ENCODE measurements around the gene P4HB.

DNA sequence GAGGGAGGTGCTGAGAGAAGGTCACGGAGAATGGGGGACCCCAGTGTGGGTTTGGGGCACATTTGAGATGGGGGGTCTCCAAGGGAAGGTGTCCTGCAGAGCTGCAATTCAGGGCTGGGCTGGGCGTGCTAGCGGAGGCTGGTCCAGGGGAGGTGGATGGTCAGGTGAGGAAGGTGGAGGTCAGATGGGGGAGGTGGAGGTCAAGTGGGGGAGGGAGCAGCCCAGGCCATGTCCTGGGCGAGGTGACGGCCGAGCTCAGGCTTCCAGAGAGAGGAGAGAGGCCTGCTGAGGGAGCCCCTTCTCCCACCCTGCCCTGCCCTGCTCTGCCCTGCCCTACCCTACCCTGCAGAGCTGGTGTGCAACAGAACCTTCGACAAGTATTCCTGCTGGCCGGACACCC lies 49.9 kb downstream of the P4HB start:
- TF ChIP-seq FOXM1 (IDR thresholded peaks at IDR 0.05; ENCODE audit: borderline replicate concordance) (no peak), CTBP1 (IDR thresholded peaks at IDR 0.05; ENCODE audit: borderline replicate concordance) (no peak), ARNT (IDR thresholded peaks at IDR 0.05) (no peak), ZNF384 (IDR thresholded peaks at IDR 0.05) (no peak), ELF4 (IDR thresholded peaks at IDR 0.05) (no peak), TARDBP (IDR thresholded peaks at IDR 0.05) (no peak), SP1 (IDR thresholded peaks at IDR 0.05) (no peak), NFRKB (IDR thresholded peaks at IDR 0.05) (no peak), BHLHE40 (IDR thresholded peaks at IDR 0.05; ENCODE audit: borderline replicate concordance) (no peak), HDGF (IDR thresholded peaks at IDR 0.05; ENCODE audit: borderline replicate concordance) (no peak)
